Neural progenitor cell (in vitro differentiated cells): Measurements from ENCODE around the gene STK39.

Experiments used
- CTCF ChIP-seq: fragments of 200-600 bp; sonication (generic); IDR thresholded peaks from 2 replicates; pipeline ENCODE4 v1.5.1; 2017; ENCODE audit warnings: antibody characterized with exemption, mild to moderate bottlenecking
- EZH2 ChIP-seq: fragments of 200-600 bp; sonication (generic); IDR thresholded peaks from 2 replicates; pipeline ENCODE4 v1.6.1; 2017; ENCODE audit warnings: antibody characterized with exemption, mild to moderate bottlenecking, moderate library complexity

DNA sequence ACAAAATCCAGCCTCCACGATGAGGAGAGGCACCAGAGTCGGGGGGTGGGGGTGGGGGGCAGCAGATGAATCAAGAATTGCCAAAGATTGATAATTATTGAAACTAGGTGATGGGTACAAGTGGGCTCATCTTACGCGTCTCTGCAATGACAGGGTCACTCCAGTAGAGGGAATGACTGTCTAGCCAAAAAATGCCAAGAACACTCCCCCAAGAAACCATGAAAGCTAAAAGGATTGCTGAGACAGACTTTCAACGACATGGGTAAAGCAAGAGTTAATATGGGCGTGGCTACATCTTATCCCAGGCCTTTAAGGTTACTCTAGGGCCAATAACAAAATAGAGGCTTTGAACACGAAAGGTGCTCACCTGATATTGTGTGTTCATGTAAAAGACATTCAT lies 86.5 kb downstream of the STK39 start:
- TF ChIP-seq EZH2 (no peak), CTCF (peak; percentile 49)
